Adrenal gland (tissue), 5 donors: ENCODE data around the gene AKT1S1.

ENCODE experiments used
- POLR2A ChIP-seq, 2 donors: fragments of 450-650 bp; IDR thresholded peaks; one replicate each; pipeline ENCODE4 v1.6.1; 2017; ENCODE audit warnings: antibody characterized with exemption in 2 of 2, mild to moderate bottlenecking in 2 of 2, moderate library complexity in 1 of 2
- TF ChIP-seq, protein P1 (sequence below), 6 experiments: fragments of 450-650 bp in 4 of 6; fragments of 200-600 bp in 2 of 6; sonication (generic) in 1 of 6; IDR thresholded peaks; 1 replicate in 5 of 6; 2 replicates in 1 of 6; pipeline versions ENCODE4 v1.5.1 to v1.8.0; 2016 to 2021; ENCODE audit warnings: antibody characterized with exemption in 6 of 6, mild to moderate bottlenecking in 2 of 6, moderate library complexity in 1 of 6
- donor health status: DM: no; HTN: no; CAD: no.

DNA sequence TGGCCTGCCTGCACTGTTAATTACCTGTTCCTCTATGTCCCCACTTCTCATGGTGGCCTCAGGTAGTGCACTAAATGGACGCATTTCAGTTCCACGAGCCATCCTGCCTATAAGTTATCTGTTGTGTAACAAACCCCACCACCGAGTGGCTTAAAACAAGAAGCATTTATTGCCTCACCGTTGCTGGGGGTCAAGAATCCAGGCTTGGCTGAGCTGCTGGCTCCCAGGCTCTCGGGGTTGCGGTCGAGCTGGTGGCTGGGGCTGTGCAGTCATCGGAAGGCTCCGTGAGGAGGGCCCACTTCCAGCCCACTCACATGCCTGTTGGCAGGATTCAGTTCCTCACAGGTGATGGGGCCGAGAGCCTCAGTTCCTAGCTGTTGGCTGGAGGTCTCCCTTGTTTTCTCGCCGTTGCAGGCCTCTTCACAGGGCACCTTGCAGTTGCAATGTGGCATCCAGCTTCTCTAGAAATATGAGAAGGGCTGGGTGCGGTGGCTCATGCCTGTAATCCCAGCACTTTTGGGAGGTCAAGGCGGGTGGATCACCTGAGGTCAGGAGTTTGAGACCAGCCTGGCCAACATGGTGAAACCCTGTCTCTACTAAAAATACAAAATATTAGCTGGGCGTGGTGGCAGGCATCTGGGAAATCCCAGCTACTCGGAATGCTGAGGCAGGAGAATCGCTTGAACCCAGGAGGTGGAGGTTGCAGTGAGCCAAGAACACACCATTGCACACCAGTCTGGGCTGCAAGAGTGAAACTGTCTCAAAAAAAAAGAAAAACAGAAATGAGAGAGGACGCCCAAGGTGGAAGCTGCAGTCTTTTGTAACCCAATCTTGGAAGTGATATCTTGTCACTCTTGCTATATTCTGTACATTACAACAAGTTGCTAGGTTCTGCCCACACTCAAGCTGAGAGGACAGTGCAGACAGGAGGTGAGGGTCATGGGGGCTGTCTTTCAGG lies 32.7 kb downstream of the AKT1S1 start:
- no peak for TF ChIP-seq POLR2A (IDR thresholded peaks at IDR 0.05)
- TF ChIP-seq, protein P1, sequence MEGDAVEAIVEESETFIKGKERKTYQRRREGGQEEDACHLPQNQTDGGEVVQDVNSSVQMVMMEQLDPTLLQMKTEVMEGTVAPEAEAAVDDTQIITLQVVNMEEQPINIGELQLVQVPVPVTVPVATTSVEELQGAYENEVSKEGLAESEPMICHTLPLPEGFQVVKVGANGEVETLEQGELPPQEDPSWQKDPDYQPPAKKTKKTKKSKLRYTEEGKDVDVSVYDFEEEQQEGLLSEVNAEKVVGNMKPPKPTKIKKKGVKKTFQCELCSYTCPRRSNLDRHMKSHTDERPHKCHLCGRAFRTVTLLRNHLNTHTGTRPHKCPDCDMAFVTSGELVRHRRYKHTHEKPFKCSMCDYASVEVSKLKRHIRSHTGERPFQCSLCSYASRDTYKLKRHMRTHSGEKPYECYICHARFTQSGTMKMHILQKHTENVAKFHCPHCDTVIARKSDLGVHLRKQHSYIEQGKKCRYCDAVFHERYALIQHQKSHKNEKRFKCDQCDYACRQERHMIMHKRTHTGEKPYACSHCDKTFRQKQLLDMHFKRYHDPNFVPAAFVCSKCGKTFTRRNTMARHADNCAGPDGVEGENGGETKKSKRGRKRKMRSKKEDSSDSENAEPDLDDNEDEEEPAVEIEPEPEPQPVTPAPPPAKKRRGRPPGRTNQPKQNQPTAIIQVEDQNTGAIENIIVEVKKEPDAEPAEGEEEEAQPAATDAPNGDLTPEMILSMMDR (IDR thresholded peaks at IDR 0.05): no peak
